Brain microvascular endothelial cell (primary cell): ENCODE data around the gene HAPLN1.
"Not testable (repeated sequence)": the region's sequence is repeated elsewhere in the genome, so short reads cannot be mapped to it uniquely, and the experiment has no call there.

ENCODE experiments used
- DNase-seq: peaks from one replicate; pipeline ENCODE4 v3.0.0-alpha.2; 2020
- H3K27ac ChIP-seq: fragments of 250-450 bp; sonication (Bioruptor Pico); 2 replicates; pipeline ENCODE4 v1.5.1; 2020; ENCODE audit warnings: mild to moderate bottlenecking, moderate library complexity
- H3K27me3 ChIP-seq: fragments of 250-450 bp; sonication (Bioruptor Pico); replicated peaks from 2 replicates; pipeline ENCODE4 v1.5.1; 2020; ENCODE audit warnings: mild to moderate bottlenecking
- H3K36me3 ChIP-seq: fragments of 250-450 bp; sonication (Bioruptor Pico); replicated peaks from 2 replicates; pipeline ENCODE4 v1.5.1; 2020; ENCODE audit warnings: mild to moderate bottlenecking
- H3K4me3 ChIP-seq: 2 replicates; pipeline ENCODE4 v1.5.1; 2011; ENCODE audit warnings: low read depth, mild to moderate bottlenecking, control low read depth, low read length, moderate library complexity
- CTCF ChIP-seq: IDR thresholded peaks from 2 replicates; pipeline ENCODE4 v1.5.1; 2011; ENCODE audit warnings: low read depth, mild to moderate bottlenecking, moderate library complexity, low read length, control low read depth, inconsistent platforms; ENCODE audit errors: missing control alignments
- in situ Hi-C: cut with HindIII; loops from 2 replicates; pipeline ENCODE4 v1.10.0; 2017; ENCODE audit warnings: low sequenced_read_pairs, low pct_ligation_motif_present

The HAPLN1 gene

GRCh38 chr5:83750749-83751148 is 30.1 kb upstream of the HAPLN1 start:
- no peak for TF ChIP-seq CTCF
- in situ Hi-C loops, result no loop called here
- no peaks in the 10 kb centered on the region for H3K27me3 ChIP-seq

GRCh38 chr5:83745816-83746215 is 25.2 kb upstream of the HAPLN1 start:
- no peaks in the 10 kb centered on the region for H3K36me3 ChIP-seq
- H3K27me3 ChIP-seq, result no peaks in the 10 kb centered on the region
- no peak for TF ChIP-seq CTCF
- H3K4me3 ChIP-seq, result no peak overlapping the region
- no peak for DNase-seq
- no peak overlapping the region for H3K27ac ChIP-seq
- in situ Hi-C loops, result no loop called here

More at GRCh38 chr5:83750749-83751148, 30.1 kb upstream of the HAPLN1 start:
- DNase-seq, result no peak
- H3K36me3 ChIP-seq, result no peaks in the 10 kb centered on the region
- H3K27ac ChIP-seq, result no peak overlapping the region
- no peak overlapping the region for H3K4me3 ChIP-seq

- DNase-seq, result peak; percentile 11
- in situ Hi-C loops, result no loop called here
- no peak for TF ChIP-seq CTCF
- no peak overlapping the region for H3K4me3 ChIP-seq
- no peak overlapping the region for H3K27ac ChIP-seq
- H3K27me3 ChIP-seq, result no peaks in the 10 kb centered on the region
- no peaks in the 10 kb centered on the region for H3K36me3 ChIP-seq
Observed at GRCh38 chr5:83744821-83745220, 24.2 kb upstream of the HAPLN1 start.

DNA sequence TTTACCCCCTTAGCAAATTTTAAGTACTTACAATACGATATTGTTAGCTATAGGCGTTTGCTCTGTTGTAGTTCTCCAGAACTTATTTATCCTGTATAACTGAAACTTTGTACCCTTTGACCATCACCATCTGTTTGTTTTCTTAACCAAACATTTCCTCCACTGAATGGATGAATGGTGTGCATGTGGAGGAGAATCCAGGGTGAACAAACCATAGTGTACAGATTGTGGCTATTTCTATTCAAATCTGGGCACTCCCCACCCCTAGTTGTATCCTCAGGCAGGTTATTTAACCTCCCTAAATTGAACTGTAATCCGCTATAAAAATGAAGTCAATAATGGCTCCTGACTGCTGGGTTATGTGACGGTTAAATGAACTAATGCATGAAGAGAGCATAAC is 21.4 kb upstream of the HAPLN1 start:
- TF ChIP-seq CTCF, result no peak
- Histone ChIP-seq H3K27ac (no peak overlapping the region), H3K36me3 (no peaks in the 10 kb centered on the region), H3K27me3 (no peaks in the 10 kb centered on the region), H3K4me3 (no peak overlapping the region)
- in situ Hi-C loops, result no loop called here
- DNase-seq, result no peak

DNA sequence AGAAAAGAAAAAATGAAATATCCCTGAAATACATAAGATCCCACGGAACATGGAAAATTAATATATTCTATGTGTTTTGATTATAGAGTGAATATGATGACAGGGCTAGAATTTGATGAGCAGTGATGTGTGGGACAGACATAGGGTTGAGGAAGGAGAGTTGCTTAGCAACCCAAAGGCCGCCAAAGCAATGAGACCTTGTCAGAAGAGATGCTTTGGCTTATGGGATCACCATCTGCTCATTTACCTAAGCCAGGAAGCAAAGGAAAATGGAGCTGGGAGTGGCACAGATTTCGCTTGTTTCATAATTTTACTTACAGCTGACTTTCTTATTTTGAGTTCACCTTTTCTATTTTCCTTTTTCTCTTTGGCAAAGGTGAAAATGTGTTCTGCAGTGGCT is 20.9 kb upstream of the HAPLN1 start:
- H3K4me3 ChIP-seq, result no peak overlapping the region
- in situ Hi-C loops, result no loop called here
- H3K27ac ChIP-seq, result no peak overlapping the region
- no peaks in the 10 kb centered on the region for H3K36me3 ChIP-seq
- no peak for TF ChIP-seq CTCF
- DNase-seq, result no peak
- H3K27me3 ChIP-seq, result no peaks in the 10 kb centered on the region

- H3K4me3 ChIP-seq, result no peak overlapping the region
- in situ Hi-C loops, result no loop called here
- no peak for TF ChIP-seq CTCF
- H3K27me3 ChIP-seq, result no peaks in the 10 kb centered on the region
- no peak for DNase-seq
- no peaks in the 10 kb centered on the region for H3K36me3 ChIP-seq
- no peak overlapping the region for H3K27ac ChIP-seq
Observed at GRCh38 chr5:83740741-83741140, 20.1 kb upstream of the HAPLN1 start.

GRCh38 chr5:83736169-83736568 is 15.5 kb upstream of the HAPLN1 start:
- H3K36me3 ChIP-seq, H3K27me3 ChIP-seq, H3K4me3 ChIP-seq, H3K27ac ChIP-seq, DNase-seq, in situ Hi-C loops: not testable (repeated sequence)

GRCh38 chr5:83735058-83735457 is 14.4 kb upstream of the HAPLN1 start:
- DNase-seq, H3K36me3 ChIP-seq, in situ Hi-C loops: not testable (repeated sequence)

More at GRCh38 chr5:83735058-83735457, 14.4 kb upstream of the HAPLN1 start:
- H3K27me3 ChIP-seq, H3K27ac ChIP-seq, H3K4me3 ChIP-seq: not testable (repeated sequence)
